ENCODE measurements around the gene FMR1. TPM values are rescaled to one million over a fixed set of nuclear protein-coding genes. Genes with fewer than 3 reads are reported as not detected.

FMR1 gene
- 27.6 and 77.9 TPM in 2 replicates for total RNA-seq

GRCh38 chrX:147911192-147912022, at the start of gene FMR1:
Gene FMR1, plus strand, starts transcription at chrX:147911919. Its CDS starts 261 bp downstream, at chrX:147912180.
- peak; percentile 76 for DNase-seq (ENCODE audit: low read depth)

DNA sequence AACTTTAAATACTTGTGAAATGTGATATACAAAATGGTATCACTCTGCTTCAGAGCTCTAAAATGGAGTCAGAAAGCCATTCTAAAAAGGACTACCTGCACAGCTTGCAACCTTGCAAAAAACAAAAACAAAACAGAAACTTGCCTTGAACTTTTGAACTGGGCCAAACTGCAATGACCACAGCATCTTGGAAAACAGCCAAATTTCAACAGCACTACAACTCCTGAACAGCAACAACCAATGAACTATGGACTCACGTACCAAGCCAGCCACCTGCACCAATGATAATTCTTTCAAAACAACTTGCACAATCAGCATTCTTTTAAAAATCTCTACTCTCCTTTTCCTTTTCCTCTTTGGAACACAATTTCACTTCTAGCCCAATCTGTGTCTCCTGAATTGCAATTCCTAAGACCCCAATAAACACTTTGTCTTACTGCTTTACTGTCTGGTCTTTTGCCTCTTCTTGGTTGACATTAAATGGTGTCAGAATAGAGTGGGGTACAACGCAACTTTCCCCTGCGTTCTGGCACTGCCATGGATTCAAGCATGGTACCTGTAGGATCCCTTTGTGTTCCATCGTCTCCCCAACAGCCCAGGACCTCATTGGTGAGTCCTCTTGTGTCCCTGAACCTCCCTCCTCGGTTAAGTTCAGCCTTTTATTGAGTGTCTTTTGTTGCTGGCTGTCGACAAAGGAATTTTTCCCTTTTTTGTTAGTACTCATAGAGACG, 35.7 kb upstream of the FMR1 start:
- peak; percentile 94 for DNase-seq (ENCODE audit: low read depth)

GRCh38 chrX:147876849-147877646, 34.7 kb upstream of the FMR1 start:
- DNase-seq (ENCODE audit: low read depth) = no peak

DNA sequence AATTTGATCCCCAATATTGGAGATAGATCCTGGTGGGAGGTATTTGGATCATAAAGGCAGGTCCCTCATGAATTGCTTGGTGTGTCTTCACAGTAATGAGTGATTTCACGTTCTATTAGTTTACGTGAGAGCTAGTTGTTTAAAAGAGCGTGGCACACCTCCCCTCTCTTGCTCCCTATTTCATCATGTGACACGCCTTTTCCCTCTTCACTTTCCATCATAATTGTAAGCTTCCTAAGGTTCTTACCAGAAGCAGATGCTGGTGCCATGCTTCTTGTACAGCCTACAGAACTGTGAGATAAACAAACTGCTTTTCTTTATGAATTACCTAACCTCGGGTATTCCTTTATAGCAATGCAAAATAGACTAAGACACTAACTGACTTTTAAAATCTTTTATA, 34.0 kb upstream of the FMR1 start:
- no peak for DNase-seq (ENCODE audit: low read depth)

DNA sequence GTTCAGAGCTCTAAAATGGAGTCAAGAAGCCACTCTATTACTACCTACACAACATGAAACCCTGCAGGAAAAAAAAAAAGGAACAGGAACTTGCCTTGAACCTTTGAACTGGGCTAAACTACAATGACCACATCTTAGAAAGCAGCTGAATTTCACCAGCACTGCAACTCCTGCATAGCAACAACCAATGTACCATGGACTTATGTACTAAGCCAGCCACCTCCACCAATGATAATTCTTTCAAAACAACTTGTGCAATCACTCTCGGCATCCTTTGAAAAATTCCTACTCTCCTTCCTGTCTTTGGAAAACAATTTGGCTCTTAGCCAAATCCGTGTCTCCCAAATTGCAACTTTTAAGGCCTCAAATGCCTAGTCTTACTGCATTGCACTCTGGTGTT, 26.8 kb upstream of the FMR1 start:
- peak; percentile 92 for DNase-seq (ENCODE audit: low read depth)

DNA sequence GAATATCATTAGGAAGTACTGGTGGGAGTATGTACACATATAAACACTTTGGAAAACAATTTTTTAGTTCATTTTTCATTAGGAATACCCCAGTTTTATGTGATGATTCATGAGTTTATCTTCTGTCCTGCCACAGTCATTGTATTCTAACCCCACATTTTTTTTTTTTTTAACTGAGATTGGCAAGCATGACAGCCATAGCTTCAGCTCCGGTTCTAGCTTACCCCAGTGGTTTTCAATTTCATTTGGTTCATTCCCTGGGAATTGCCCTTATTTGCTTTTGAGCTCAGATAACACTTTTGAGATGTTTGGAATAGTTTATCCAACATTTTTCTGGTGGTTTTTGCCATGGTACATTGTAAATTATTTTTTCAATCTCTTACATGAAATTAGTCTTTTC, 21.0 kb upstream of the FMR1 start:
- DNase-seq (ENCODE audit: low read depth) = peak; percentile 49

DNA sequence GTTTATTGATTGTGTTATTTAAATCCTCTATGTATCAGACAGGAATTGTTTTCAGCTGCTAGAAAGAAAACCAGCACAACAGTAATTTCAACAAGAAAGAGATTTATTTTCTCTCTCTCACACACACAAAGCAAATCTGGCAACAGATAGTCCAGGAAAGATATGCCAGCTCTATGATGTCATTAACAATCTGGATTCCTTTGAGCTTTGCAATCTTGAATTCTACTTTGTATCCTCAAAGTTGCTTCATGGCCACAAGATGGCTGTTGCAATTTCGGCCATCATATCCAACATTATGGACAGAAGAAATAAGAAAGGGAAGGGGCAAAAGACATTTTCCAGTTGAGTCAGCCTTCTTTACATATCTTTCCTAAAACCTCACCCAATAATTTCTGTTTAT, 19.8 kb upstream of the FMR1 start:
- peak; percentile 43 for DNase-seq (ENCODE audit: low read depth)

DNA sequence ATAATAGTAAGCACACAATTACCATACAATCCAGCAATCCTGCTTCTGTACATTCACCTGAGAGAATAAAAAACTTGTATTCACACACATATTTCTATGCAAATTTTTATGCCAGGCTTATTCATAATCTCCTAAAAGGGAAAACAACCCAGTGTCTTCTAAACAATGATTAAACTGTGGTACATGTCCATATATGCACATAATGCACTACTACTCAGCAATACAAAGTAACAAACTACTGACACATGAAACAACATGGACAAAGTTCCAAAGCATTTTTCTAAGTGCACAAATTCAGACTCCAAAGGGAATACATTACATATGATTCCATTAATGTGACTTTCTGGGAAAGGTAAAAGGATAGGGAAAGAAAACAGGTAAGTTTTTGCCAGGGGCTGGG, 18.0 kb upstream of the FMR1 start:
- no peak for DNase-seq (ENCODE audit: low read depth)

GRCh38 chrX:147894366-147894963, 17.3 kb upstream of the FMR1 start:
- peak; percentile 74 for DNase-seq (ENCODE audit: low read depth)

DNA sequence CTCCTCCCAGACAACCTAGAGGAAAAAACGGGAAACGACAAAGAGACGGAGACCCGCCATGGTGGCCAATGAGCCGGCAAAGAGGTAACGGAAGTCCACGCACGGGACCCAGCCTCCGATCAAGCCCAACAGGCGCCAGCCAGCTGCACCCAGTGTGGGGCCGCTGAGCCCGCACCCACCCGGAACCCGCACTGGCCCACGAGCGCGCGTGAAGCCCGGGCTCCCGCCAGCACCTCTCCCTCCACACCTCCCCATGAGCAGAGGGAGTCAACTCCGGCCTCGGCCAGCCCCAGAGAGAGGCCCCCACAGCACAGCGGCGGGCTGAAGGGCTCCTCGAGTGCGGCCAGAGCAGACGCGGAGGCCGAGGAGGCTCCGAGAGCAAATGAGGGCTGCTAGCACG, 14.6 kb upstream of the FMR1 start:
- DNase-seq (ENCODE audit: low read depth) = no peak

DNA sequence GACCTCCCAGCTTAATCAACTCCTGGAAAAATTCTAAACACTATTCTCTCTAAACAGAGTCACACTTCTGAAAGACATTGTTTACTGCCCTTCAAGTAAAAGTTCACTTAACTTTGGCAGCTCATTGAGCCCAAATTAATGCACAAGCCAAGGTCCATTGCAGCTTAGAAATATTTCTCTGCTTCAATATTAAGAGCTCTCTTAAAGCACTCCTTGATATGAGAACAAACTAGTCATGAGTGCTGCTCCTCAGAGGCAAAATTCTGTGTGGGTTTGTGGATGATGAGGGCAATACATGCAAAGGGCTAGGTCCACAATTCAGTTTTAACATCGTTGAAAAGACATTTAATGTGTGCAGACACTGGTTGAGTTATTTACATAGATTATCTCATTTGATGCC, 12.8 kb upstream of the FMR1 start:
- DNase-seq (ENCODE audit: low read depth) = no peak

GRCh38 chrX:147899379-147900114, 12.2 kb upstream of the FMR1 start:
- peak; percentile 71 for DNase-seq (ENCODE audit: low read depth)

- DNase-seq (ENCODE audit: low read depth) = peak; percentile 37
Observed at GRCh38 chrX:147900349-147900748, 11.4 kb upstream of the FMR1 start.

GRCh38 chrX:147901461-147902126, 10.1 kb upstream of the FMR1 start:
- no peak for DNase-seq (ENCODE audit: low read depth)

DNA sequence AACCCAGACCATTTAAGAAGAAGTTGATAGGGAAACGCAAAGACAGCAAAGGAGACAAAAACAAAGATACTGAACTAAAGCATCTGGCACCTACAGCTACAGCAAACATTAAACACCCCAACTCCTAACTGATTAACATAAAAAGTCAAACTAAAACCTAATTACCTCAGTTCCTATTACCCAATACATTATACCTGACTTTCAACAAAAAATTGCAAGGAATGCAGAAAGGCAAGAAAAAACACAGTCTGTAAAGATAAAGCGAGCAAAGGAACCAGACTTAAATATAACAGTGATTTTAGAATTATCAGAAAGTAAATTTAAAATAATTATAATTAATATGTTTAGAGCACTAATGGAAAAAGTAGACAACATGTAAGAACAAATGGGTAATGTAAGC, 9.4 kb upstream of the FMR1 start:
- DNase-seq (ENCODE audit: low read depth) = no peak

DNA sequence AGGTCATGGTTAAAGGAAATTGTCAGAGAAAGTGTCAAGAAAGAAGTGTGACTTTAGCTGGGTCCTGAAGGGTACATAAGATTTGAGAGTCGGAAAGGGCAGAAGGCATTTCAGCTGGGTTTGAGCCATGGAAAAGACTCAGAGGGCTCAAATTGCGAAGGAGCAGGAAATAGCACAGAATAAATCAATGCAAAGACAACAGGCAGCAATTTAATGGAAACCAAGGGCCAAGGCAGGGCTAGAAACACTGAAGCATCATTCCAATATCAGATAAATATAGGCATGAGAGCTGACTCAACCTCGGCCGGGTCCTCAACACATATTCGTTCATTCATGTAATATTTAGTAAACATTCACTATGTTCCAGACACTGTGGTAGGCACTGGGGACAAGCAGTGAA, 3.6 kb upstream of the FMR1 start:
- no peak for DNase-seq (ENCODE audit: low read depth)

GRCh38 chrX:147910607-147911006, 1.1 kb upstream of the FMR1 start:
- DNase-seq (ENCODE audit: low read depth) = no peak

GRCh38 chrX:147912093-147912801, 528 bp downstream of the FMR1 start:
- no peak for DNase-seq (ENCODE audit: low read depth)

DNA sequence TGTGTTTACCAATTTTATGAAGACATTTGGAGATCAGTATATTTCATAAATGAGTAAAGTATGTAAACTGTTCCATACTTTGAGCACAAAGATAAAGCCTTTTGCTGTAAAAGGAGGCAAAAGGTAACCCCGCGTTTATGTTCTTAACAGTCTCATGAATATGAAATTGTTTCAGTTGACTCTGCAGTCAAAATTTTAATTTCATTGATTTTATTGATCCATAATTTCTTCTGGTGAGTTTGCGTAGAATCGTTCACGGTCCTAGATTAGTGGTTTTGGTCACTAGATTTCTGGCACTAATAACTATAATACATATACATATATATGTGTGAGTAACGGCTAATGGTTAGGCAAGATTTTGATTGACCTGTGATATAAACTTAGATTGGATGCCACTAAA, 1.9 kb downstream of the FMR1 start:
- DNase-seq (ENCODE audit: low read depth) = no peak

DNA sequence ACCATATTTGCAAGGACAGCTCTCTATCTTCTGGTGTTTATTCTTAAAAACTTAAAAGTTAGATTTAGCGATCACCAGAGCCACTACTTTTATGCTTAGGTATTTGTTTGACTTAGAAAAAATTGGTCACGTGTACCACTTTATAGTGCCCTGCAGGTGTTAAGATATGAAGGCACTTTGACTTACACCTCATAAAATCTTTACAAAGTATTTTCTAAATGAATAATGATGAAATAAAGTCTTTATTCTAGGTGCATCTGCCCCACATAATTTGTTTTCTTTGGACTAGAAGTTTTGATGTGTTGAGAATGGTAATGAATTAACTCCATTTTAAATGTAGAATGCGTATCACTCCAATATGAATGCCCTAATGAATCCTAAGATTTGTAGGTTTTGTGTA, 2.9 kb downstream of the FMR1 start:
- DNase-seq (ENCODE audit: low read depth) = no peak

All from renal cortical epithelial cell (primary cell).